Activated CD4-positive, alpha-beta T cell treated with anti-CD3 and anti-CD28 coated beads, Interleukin-2, amount 10 ng/mL, durations not matched to agents 7 days and 5 days (primary cell): ENCODE measurements around the gene SND1. TPM values are rescaled to one million over a fixed set of nuclear protein-coding genes. Genes with fewer than 3 reads are reported as not detected.

ENCODE experiments used
- CTCF ChIA-PET: fragments of 350-600 bp; sonication (Branson Sonifier 250); formaldehyde crosslinking; loops from one replicate; lab custom pipeline; 2021; ENCODE audit warnings: antibody characterized with exemption; lab: Charles Lee
- POLR2A ChIA-PET: fragments of 350-600 bp; sonication (Branson Sonifier 250); formaldehyde crosslinking; loops from one replicate; lab custom pipeline; 2021; ENCODE audit warnings: antibody characterized with exemption; lab: Charles Lee
- DNase-seq: peaks from one replicate; pipeline ENCODE4 v3.0.0-alpha.2; 2020
- H3K27ac Mint-ChIP-seq: one replicate; pipeline ENCODE4 v1.8.0; 2021; ENCODE audit warnings: mild to moderate bottlenecking, moderate library complexity, mixed read lengths
- H3K27me3 Mint-ChIP-seq: one replicate; pipeline ENCODE4 v1.8.0; 2021; ENCODE audit warnings: mixed read lengths
- H3K36me3 Mint-ChIP-seq: one replicate; pipeline ENCODE4 v1.8.0; 2021; ENCODE audit warnings: low read depth, mixed read lengths
- H3K4me1 Mint-ChIP-seq: one replicate; pipeline ENCODE4 v1.8.0; 2021; ENCODE audit warnings: mixed read lengths
- H3K4me3 Mint-ChIP-seq: one replicate; pipeline ENCODE4 v1.8.0; 2021; ENCODE audit warnings: mild to moderate bottlenecking, moderate library complexity, mixed read lengths
- H3K9me3 Mint-ChIP-seq: one replicate; pipeline ENCODE4 v1.8.0; 2021; ENCODE audit warnings: mixed read lengths
- total RNA-seq, 2 experiments: library from RNA; stranded (reverse); gene quantifications; one replicate each; pipeline ENCODE4 v1.2.3, GENCODE V29; 2021

SND1 gene
- total RNA-seq, 2 experiments from 2014 or later: 141 to 163 TPM

- Mint-ChIP-seq H3K9me3 (no peaks in the 10 kb centered on the region), H3K27me3 (no peaks in the 10 kb centered on the region), H3K36me3 (peaks cover 14% of the 10 kb centered on the region), H3K27ac (no peak overlapping the region), H3K4me1 (peaks cover 9% of the 10 kb centered on the region), H3K4me3 (no peak overlapping the region)
- POLR2A ChIA-PET: no interaction called here
- DNase-seq: no peak
- CTCF ChIA-PET: no interaction called here
These were observed 102.5 kb downstream of the SND1 start for GRCh38 chr7:127754457-127754856.

DNA sequence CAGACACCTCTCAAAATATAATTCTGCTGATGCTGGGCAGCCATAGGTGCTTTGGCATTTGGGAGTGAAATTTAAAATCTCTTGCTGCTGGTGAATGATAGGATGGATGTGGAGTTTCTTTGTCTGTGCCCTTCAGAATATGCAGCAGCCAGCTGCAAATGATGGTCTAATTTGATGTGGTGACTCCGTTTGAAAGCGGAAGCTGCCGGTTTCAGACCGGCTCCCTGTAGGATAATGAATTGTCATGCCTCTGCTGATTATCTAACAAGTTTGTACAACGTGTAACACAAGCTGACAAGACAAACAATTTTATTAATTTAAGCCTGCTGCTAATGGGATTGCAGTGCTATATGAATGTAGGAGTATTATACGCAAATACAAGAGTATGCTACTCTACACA, 103.5 kb downstream of the SND1 start:
- ChIA-PET CTCF (interaction anchor here (0.9 to 1.5 kb wide), 3 partner anchors 9 to 454 kb away, joined by 3 to 4 read pairs (median 4); no protein-coding TSS in a partner anchor), POLR2A (no interaction called here)
- DNase-seq: no peak
- Mint-ChIP-seq H3K4me1 (peaks cover 16% of the 10 kb centered on the region), H3K9me3 (no peaks in the 10 kb centered on the region), H3K36me3 (peaks cover 12% of the 10 kb centered on the region), H3K27ac (no peak overlapping the region), H3K4me3 (no peak overlapping the region), H3K27me3 (no peaks in the 10 kb centered on the region)

DNA sequence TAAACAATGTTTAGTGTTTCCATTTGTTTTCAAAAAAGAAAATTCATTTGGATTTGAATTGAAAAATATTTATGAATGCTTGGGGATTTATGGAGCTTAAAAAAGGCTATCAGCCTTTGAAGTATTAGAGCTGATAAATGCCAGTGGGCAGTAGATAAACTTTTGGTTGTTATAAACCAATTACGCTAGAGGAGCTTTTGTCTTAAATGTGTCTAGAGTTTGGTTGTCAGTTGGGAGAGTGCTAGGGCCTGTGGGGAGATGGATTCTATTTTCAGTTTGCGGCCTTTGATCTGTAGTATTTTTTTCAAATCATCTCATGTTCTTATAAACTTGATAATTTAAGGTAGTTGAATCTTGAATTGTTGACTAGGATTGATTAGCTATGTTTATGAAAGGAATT, 104.0 kb downstream of the SND1 start:
- H3K4me1 Mint-ChIP-seq: peaks cover 18% of the 10 kb centered on the region
- H3K27me3 Mint-ChIP-seq: no peaks in the 10 kb centered on the region
- H3K9me3 Mint-ChIP-seq: no peaks in the 10 kb centered on the region
- no peak for DNase-seq
- H3K4me3 Mint-ChIP-seq: no peak overlapping the region
- CTCF ChIA-PET: interaction anchor here (0.8 to 1.5 kb wide), 4 partner anchors 9 to 454 kb away, joined by 3 to 4 read pairs (median 4); no protein-coding TSS in a partner anchor
- POLR2A ChIA-PET: no interaction called here
- no peak overlapping the region for H3K27ac Mint-ChIP-seq
- peaks cover 10% of the 10 kb centered on the region for H3K36me3 Mint-ChIP-seq

- DNase-seq: no peak
- Mint-ChIP-seq H3K36me3 (peaks cover 7% of the 10 kb centered on the region), H3K27ac (no peak overlapping the region), H3K4me3 (no peak overlapping the region), H3K4me1 (peaks cover 22% of the 10 kb centered on the region), H3K27me3 (no peaks in the 10 kb centered on the region), H3K9me3 (no peaks in the 10 kb centered on the region)
- ChIA-PET CTCF (interaction anchor here (0.5 to 0.6 kb wide), 2 partner anchors 16 to 832 kb away, joined by 3 to 4 read pairs; no protein-coding TSS in a partner anchor), POLR2A (no interaction called here)
These were observed 106.1 kb downstream of the SND1 start for GRCh38 chr7:127758105-127758504.

GRCh38 chr7:127758845-127759244, 106.9 kb downstream of the SND1 start:
- H3K27me3 Mint-ChIP-seq: no peaks in the 10 kb centered on the region
- POLR2A ChIA-PET: no interaction called here
- H3K4me3 Mint-ChIP-seq: no peak overlapping the region
- H3K27ac Mint-ChIP-seq: no peak overlapping the region
- peaks cover 7% of the 10 kb centered on the region for H3K36me3 Mint-ChIP-seq
- CTCF ChIA-PET: interaction anchor here (0.8 to 1.0 kb wide), 2 partner anchors 44 to 96 kb away, joined by 3 read pairs; no protein-coding TSS in a partner anchor
- no peak for DNase-seq
- no peaks in the 10 kb centered on the region for H3K9me3 Mint-ChIP-seq
- H3K4me1 Mint-ChIP-seq: peaks cover 22% of the 10 kb centered on the region

GRCh38 chr7:127759945-127760421, 108.0 kb downstream of the SND1 start:
- H3K27me3 Mint-ChIP-seq: no peaks in the 10 kb centered on the region
- no peak overlapping the region for H3K4me3 Mint-ChIP-seq
- POLR2A ChIA-PET: no interaction called here

DNA sequence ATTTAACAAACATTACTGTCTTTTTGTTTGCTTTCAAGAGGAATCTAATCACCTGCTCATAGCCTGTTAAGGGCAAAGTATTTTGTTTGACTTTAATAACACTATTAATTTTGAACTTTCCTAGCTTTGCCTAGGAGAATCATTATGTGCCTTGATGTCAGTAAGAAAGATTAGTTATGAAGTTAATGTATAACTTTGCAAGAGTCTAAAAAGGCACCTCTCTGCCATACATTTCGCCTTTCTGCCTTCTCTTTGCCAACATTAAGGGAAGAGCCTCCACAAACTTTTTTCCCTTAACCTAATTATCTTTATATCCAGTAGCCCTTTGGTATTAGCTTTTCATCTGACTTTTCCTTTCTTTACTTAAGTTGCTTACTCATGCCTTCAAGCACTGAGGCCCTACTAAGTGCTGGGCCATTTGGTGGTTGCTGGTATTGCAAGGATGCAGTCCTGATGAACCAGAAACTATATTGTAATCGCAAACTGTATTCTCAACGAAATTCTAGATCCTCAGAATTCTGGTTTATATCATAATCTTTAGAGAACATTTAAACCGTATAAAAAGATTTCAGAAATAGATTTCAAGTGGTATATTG, 108.5 kb downstream of the SND1 start:
- no peak for DNase-seq
- H3K36me3 Mint-ChIP-seq: peaks cover 10% of the 10 kb centered on the region
- POLR2A ChIA-PET: no interaction called here
- H3K9me3 Mint-ChIP-seq: no peaks in the 10 kb centered on the region
- no peak overlapping the region for H3K4me3 Mint-ChIP-seq
- no peak overlapping the region for H3K27ac Mint-ChIP-seq
- CTCF ChIA-PET: no interaction called here
- H3K27me3 Mint-ChIP-seq: no peaks in the 10 kb centered on the region
- peaks cover 22% of the 10 kb centered on the region for H3K4me1 Mint-ChIP-seq

More at GRCh38 chr7:127759945-127760421, 108.0 kb downstream of the SND1 start:
- H3K27ac Mint-ChIP-seq: no peak overlapping the region
- CTCF ChIA-PET: interaction anchor here (1.0 kb wide), 1 partner anchor 43 kb away, joined by 3 read pairs; no protein-coding TSS in a partner anchor
- H3K36me3 Mint-ChIP-seq: peaks cover 10% of the 10 kb centered on the region
- H3K4me1 Mint-ChIP-seq: peaks cover 22% of the 10 kb centered on the region
- H3K9me3 Mint-ChIP-seq: no peaks in the 10 kb centered on the region
- no peak for DNase-seq

- no peak for DNase-seq
- ChIA-PET CTCF (no interaction called here), POLR2A (no interaction called here)
- Mint-ChIP-seq H3K9me3 (peaks cover 2% of the 10 kb centered on the region), H3K27me3 (no peaks in the 10 kb centered on the region), H3K36me3 (peaks cover 13% of the 10 kb centered on the region), H3K4me3 (no peak overlapping the region), H3K4me1 (peaks cover 22% of the 10 kb centered on the region), H3K27ac (no peak overlapping the region)
These were observed 109.2 kb downstream of the SND1 start for GRCh38 chr7:127761196-127761595.

GRCh38 chr7:127764681-127765080, 112.7 kb downstream of the SND1 start:
- Mint-ChIP-seq H3K27me3 (no peaks in the 10 kb centered on the region), H3K9me3 (peaks cover 2% of the 10 kb centered on the region), H3K27ac (no peak overlapping the region), H3K4me1 (peaks cover 30% of the 10 kb centered on the region), H3K4me3 (no peak overlapping the region), H3K36me3 (peaks cover 12% of the 10 kb centered on the region)
- no peak for DNase-seq
- CTCF ChIA-PET: no interaction called here
- POLR2A ChIA-PET: no interaction called here

DNA sequence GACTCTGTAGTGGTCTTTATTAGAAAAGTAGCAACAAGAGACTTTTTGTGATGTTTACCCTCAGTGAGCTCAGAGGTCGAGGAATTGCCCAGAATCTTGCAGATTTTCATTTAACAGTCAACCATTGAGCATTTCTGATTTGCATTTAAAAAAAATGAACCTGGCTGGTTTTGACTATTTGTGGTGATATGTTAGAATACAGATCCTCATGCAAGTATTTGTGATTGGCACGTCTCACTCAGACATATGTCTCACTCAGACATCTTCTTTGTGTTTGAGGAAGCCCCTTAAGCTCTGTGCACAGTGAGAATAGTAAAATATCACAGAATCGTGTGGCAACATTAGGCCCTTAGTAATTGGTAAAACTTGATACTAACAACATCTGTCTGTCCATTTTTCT, 113.2 kb downstream of the SND1 start:
- Mint-ChIP-seq H3K9me3 (peaks cover 2% of the 10 kb centered on the region), H3K4me1 (peaks cover 25% of the 10 kb centered on the region), H3K36me3 (peaks cover 12% of the 10 kb centered on the region), H3K4me3 (no peak overlapping the region), H3K27me3 (no peaks in the 10 kb centered on the region), H3K27ac (no peak overlapping the region)
- ChIA-PET CTCF (no interaction called here), POLR2A (no interaction called here)
- DNase-seq: no peak

GRCh38 chr7:127766831-127767459, 115.0 kb downstream of the SND1 start:
- Mint-ChIP-seq H3K27me3 (no peaks in the 10 kb centered on the region), H3K9me3 (peaks cover 2% of the 10 kb centered on the region), H3K36me3 (peaks cover 12% of the 10 kb centered on the region), H3K4me3 (no peak overlapping the region), H3K4me1 (peaks cover 10% of the 10 kb centered on the region), H3K27ac (no peak overlapping the region)
- POLR2A ChIA-PET: interaction anchor here (0.6 kb wide), 1 partner anchor 44 kb away, joined by 4 read pairs; no protein-coding TSS in a partner anchor
- DNase-seq: no peak
- CTCF ChIA-PET: interaction anchor here (2.8 kb wide), 1 partner anchor 22 kb away, joined by 7 read pairs; no protein-coding TSS in a partner anchor

DNA sequence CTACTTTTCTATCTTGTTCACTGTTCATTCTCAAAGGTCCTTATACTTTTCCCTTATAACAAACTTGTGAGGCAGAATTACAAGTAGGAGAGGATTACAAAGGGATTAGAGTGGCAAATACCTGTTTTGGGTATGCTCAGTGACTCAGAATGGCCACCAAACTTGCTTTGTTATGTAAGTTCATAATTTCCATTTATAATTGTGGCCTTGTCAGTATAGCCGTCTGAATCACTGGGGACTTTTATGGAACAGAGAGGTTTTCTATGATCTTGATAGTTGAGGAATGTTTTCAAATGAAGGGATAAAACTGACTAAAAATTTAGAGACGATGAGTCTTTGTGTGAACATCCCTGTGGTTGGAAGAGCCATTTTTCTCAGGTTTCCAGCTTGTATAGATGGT, 116.2 kb downstream of the SND1 start:
- ChIA-PET CTCF (interaction anchor here (2.8 kb wide), 1 partner anchor 23 kb away, joined by 7 read pairs; no protein-coding TSS in a partner anchor), POLR2A (no interaction called here)
- no peak overlapping the region for H3K27ac Mint-ChIP-seq
- peaks cover 2% of the 10 kb centered on the region for H3K9me3 Mint-ChIP-seq
- DNase-seq: no peak
- H3K4me1 Mint-ChIP-seq: peaks cover 9% of the 10 kb centered on the region
- no peaks in the 10 kb centered on the region for H3K27me3 Mint-ChIP-seq
- no peak overlapping the region for H3K4me3 Mint-ChIP-seq
- peaks cover 12% of the 10 kb centered on the region for H3K36me3 Mint-ChIP-seq

DNA sequence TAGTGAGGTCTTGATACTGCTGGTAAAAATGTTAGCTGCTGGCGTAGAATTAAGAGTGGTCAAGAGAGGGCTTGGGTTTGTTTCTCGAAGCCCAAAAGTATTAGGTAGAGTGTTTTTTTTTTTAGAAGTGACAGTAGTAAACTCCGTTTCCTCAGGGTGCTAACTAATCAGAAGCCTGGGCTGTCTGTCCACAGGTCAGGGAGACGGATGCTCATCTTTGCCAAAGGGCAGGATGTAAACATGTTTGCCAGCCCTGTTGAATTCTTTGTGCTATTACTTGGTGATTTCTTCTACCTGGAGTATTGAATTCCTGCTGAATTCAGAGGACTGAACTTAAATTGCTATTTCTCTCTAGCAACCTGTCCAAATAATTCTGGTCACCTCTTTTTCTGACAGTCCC, 117.1 kb downstream of the SND1 start:
- Mint-ChIP-seq H3K4me3 (no peak overlapping the region), H3K4me1 (peaks cover 9% of the 10 kb centered on the region), H3K27ac (no peak overlapping the region), H3K27me3 (no peaks in the 10 kb centered on the region), H3K36me3 (peaks cover 14% of the 10 kb centered on the region), H3K9me3 (peaks cover 2% of the 10 kb centered on the region)
- POLR2A ChIA-PET: no interaction called here
- no peak for DNase-seq
- CTCF ChIA-PET: no interaction called here
